Measurements from ENCODE around the gene SP2. TPM values are rescaled to one million over a fixed set of nuclear protein-coding genes. Genes with fewer than 3 reads are reported as not detected.

The SP2 gene
- total and polyA plus RNA-seq, 4 donors = 1.6 to 25.9 (median 14.4) TPM

GRCh38 chr17:47878203-47879027 lies 17.6 kb upstream of the SP2 start:
- Histone ChIP-seq H3K4me1 (ENCODE audit: control insufficient read depth, insufficient read depth, low read length) (peaks cover 13% of the 10 kb centered on the region), H3K36me3 (ENCODE audit: control insufficient read depth, insufficient read depth, low read length) (no peaks in the 10 kb centered on the region), H3K4me3 (ENCODE audit: low read depth, low read length) (no peak overlapping the region), H3K27me3 (ENCODE audit: control insufficient read depth, insufficient read depth, low read length) (peaks cover 30% of the 10 kb centered on the region), H3K9me3 (ENCODE audit: control insufficient read depth, insufficient read depth, low read length) (no peaks in the 10 kb centered on the region), H3K27ac (ENCODE audit: low read depth, low read length) (no peak overlapping the region)
- no peak for DNase-seq (ENCODE audit: low read depth in 4 of 6, low spot score in 6 of 6)
- WGBS (ENCODE audit: insufficient coverage) = 33% methylated on average over 5 of the region's 10 CpGs

GRCh38 chr17:47879028-47879585 lies 16.9 kb upstream of the SP2 start:
- Histone ChIP-seq H3K36me3 (ENCODE audit: control insufficient read depth, insufficient read depth, low read length) (no peaks in the 10 kb centered on the region), H3K9me3 (ENCODE audit: control insufficient read depth, insufficient read depth, low read length) (no peaks in the 10 kb centered on the region), H3K4me3 (ENCODE audit: low read depth, low read length) (no peak overlapping the region), H3K4me1 (ENCODE audit: control insufficient read depth, insufficient read depth, low read length) (peaks cover 15% of the 10 kb centered on the region), H3K27me3 (ENCODE audit: control insufficient read depth, insufficient read depth, low read length) (peaks cover 25% of the 10 kb centered on the region), H3K27ac (ENCODE audit: low read depth, low read length) (no peak overlapping the region)
- WGBS (ENCODE audit: insufficient coverage) = 67% methylated on average over 1 of the region's 2 CpGs
- no peak for DNase-seq (ENCODE audit: low read depth in 4 of 6, low spot score in 6 of 6)

GRCh38 chr17:47879776-47880454 lies 16.1 kb upstream of the SP2 start:
- no peak for DNase-seq (ENCODE audit: low read depth in 4 of 6, low spot score in 6 of 6)
- 72% methylated on average over 4 of the region's 8 CpGs for WGBS (ENCODE audit: insufficient coverage)
- no peak overlapping the region for H3K27ac ChIP-seq (ENCODE audit: low read depth, low read length)
- H3K4me1 ChIP-seq (ENCODE audit: control insufficient read depth, insufficient read depth, low read length) = peaks cover 20% of the 10 kb centered on the region
- H3K9me3 ChIP-seq (ENCODE audit: control insufficient read depth, insufficient read depth, low read length) = no peaks in the 10 kb centered on the region
- H3K4me3 ChIP-seq (ENCODE audit: low read depth, low read length) = no peak overlapping the region
- no peaks in the 10 kb centered on the region for H3K36me3 ChIP-seq (ENCODE audit: control insufficient read depth, insufficient read depth, low read length)
- peaks cover 20% of the 10 kb centered on the region for H3K27me3 ChIP-seq (ENCODE audit: control insufficient read depth, insufficient read depth, low read length)

GRCh38 chr17:47882247-47882646 lies 13.8 kb upstream of the SP2 start:
- H3K4me3 ChIP-seq (ENCODE audit: low read depth, low read length) = no peak overlapping the region
- no peak for DNase-seq (ENCODE audit: low read depth in 4 of 6, low spot score in 6 of 6)
- peaks cover 18% of the 10 kb centered on the region for H3K27me3 ChIP-seq (ENCODE audit: control insufficient read depth, insufficient read depth, low read length)
- H3K27ac ChIP-seq (ENCODE audit: low read depth, low read length) = no peak overlapping the region
- H3K9me3 ChIP-seq (ENCODE audit: control insufficient read depth, insufficient read depth, low read length) = no peaks in the 10 kb centered on the region
- H3K36me3 ChIP-seq (ENCODE audit: control insufficient read depth, insufficient read depth, low read length) = no peaks in the 10 kb centered on the region
- 62% methylated on average over 6 of the region's 7 CpGs for WGBS (ENCODE audit: insufficient coverage)
- peaks cover 17% of the 10 kb centered on the region for H3K4me1 ChIP-seq (ENCODE audit: control insufficient read depth, insufficient read depth, low read length)

GRCh38 chr17:47882695-47883588 lies 13.1 kb upstream of the SP2 start:
- Histone ChIP-seq H3K36me3 (ENCODE audit: control insufficient read depth, insufficient read depth, low read length) (no peaks in the 10 kb centered on the region), H3K9me3 (ENCODE audit: control insufficient read depth, insufficient read depth, low read length) (no peaks in the 10 kb centered on the region), H3K4me1 (ENCODE audit: control insufficient read depth, insufficient read depth, low read length) (peaks cover 11% of the 10 kb centered on the region), H3K4me3 (ENCODE audit: low read depth, low read length) (no peak overlapping the region), H3K27ac (ENCODE audit: low read depth, low read length) (no peak overlapping the region), H3K27me3 (ENCODE audit: control insufficient read depth, insufficient read depth, low read length) (peaks cover 14% of the 10 kb centered on the region)
- no peak for DNase-seq (ENCODE audit: low read depth in 4 of 6, low spot score in 6 of 6)
- WGBS (ENCODE audit: insufficient coverage) = 80% methylated on average over 8 of the region's 9 CpGs

GRCh38 chr17:47883589-47884426 lies 12.2 kb upstream of the SP2 start:
- H3K27ac ChIP-seq (ENCODE audit: low read depth, low read length) = no peak overlapping the region

GRCh38 chr17:47884427-47884740 lies 11.7 kb upstream of the SP2 start:
- no peak overlapping the region for H3K4me3 ChIP-seq (ENCODE audit: low read depth, low read length)
- peaks cover 6% of the 10 kb centered on the region for H3K27me3 ChIP-seq (ENCODE audit: control insufficient read depth, insufficient read depth, low read length)
- 20% methylated on average over 2 of the region's 5 CpGs for WGBS (ENCODE audit: insufficient coverage)

More at GRCh38 chr17:47883589-47884426, 12.2 kb upstream of the SP2 start:
- H3K4me1 ChIP-seq (ENCODE audit: control insufficient read depth, insufficient read depth, low read length) = peaks cover 11% of the 10 kb centered on the region
- H3K27me3 ChIP-seq (ENCODE audit: control insufficient read depth, insufficient read depth, low read length) = peaks cover 6% of the 10 kb centered on the region
- DNase-seq (ENCODE audit: low read depth in 4 of 6, low spot score in 6 of 6) = no peak
- no peaks in the 10 kb centered on the region for H3K9me3 ChIP-seq (ENCODE audit: control insufficient read depth, insufficient read depth, low read length)
- WGBS (ENCODE audit: insufficient coverage) = 77% methylated on average over 2 of the region's 9 CpGs
- H3K4me3 ChIP-seq (ENCODE audit: low read depth, low read length) = no peak overlapping the region
- H3K36me3 ChIP-seq (ENCODE audit: control insufficient read depth, insufficient read depth, low read length) = no peaks in the 10 kb centered on the region

GRCh38 chr17:47884905-47885730 lies 10.9 kb upstream of the SP2 start:
- H3K9me3 ChIP-seq (ENCODE audit: control insufficient read depth, insufficient read depth, low read length) = no peaks in the 10 kb centered on the region
- H3K27ac ChIP-seq (ENCODE audit: low read depth, low read length) = no peak overlapping the region
- no peaks in the 10 kb centered on the region for H3K36me3 ChIP-seq (ENCODE audit: control insufficient read depth, insufficient read depth, low read length)
- peaks cover 6% of the 10 kb centered on the region for H3K27me3 ChIP-seq (ENCODE audit: control insufficient read depth, insufficient read depth, low read length)
- DNase-seq (ENCODE audit: low read depth in 4 of 6, low spot score in 6 of 6) = no peak
- 53% methylated on average over 8 of the region's 11 CpGs for WGBS (ENCODE audit: insufficient coverage)
- H3K4me3 ChIP-seq (ENCODE audit: low read depth, low read length) = no peak overlapping the region
- H3K4me1 ChIP-seq (ENCODE audit: control insufficient read depth, insufficient read depth, low read length) = peaks cover 14% of the 10 kb centered on the region

More at GRCh38 chr17:47884427-47884740, 11.7 kb upstream of the SP2 start:
- DNase-seq (ENCODE audit: low read depth in 4 of 6, low spot score in 6 of 6) = no peak
- peaks cover 11% of the 10 kb centered on the region for H3K4me1 ChIP-seq (ENCODE audit: control insufficient read depth, insufficient read depth, low read length)
- no peak overlapping the region for H3K27ac ChIP-seq (ENCODE audit: low read depth, low read length)
- H3K36me3 ChIP-seq (ENCODE audit: control insufficient read depth, insufficient read depth, low read length) = no peaks in the 10 kb centered on the region
- no peaks in the 10 kb centered on the region for H3K9me3 ChIP-seq (ENCODE audit: control insufficient read depth, insufficient read depth, low read length)
